ENCODE results near the gene PRR12.
"Not testable (repeated sequence)": the region's sequence is repeated elsewhere in the genome, so short reads cannot be mapped to it uniquely, and the experiment has no call there.

Gene PRR12

GRCh38 chr19:49617860-49618259, 26.9 kb downstream of the PRR12 start:
- not testable (repeated sequence) for DNase-seq (ENCODE audit: low read depth in 2 of 2, low spot score in 1 of 2)

- DNase-seq (ENCODE audit: low read depth in 2 of 2, low spot score in 1 of 2), result no peak
Observed at GRCh38 chr19:49624967-49625910, 34.3 kb downstream of the PRR12 start.

DNA sequence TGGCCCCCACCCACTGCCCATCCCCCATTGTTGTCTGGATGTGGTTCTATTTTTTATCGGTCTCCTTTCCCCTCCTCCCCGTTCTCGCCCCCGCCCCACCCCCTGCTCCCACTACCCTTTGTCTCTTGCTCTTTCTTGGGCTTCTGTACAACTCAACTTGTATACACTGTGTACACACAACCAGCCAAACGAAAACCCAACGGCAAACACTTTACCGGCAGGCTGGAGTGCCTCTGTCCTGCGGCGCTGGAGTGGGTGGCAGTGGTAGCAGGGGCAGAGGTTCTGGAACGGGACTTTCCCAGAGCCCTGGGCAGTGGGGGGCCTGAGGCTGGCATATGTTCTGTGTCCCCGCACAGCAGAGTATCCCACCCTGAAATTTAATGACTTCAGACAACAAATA, 35.2 kb downstream of the PRR12 start:
- no peak for DNase-seq (ENCODE audit: low read depth in 2 of 2, low spot score in 1 of 2)

GRCh38 chr19:49629659-49630058, 38.7 kb downstream of the PRR12 start:
- no peak for DNase-seq (ENCODE audit: low read depth in 2 of 2, low spot score in 1 of 2)

DNA sequence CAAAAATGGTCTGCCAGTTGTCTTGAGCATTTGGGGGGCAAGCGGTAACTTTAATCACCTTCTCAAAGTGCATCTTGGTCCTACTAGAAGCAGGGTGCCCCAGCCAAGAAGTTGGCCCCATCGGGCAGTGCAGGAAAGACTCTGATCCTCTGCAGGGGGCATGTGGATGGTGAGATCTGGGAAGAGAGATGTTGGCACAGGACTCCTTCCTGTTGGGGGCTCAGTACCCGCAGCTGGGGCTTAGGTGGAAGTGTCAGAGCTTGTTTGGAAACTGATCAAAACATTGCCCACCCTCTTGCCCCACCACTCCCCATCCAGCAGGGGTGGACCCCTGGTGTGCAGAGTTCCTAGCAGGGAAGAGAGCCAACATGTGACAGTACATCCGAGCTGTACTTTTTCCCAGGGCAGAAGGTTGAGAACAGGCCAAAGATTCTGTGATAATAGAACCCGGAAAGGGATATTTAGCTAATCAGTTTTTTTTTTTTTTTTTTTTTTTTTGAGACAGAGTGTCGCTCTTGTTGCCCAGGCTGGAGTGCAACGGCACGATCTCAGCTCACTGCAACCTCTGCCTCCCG, 40.1 kb downstream of the PRR12 start:
- no peak for DNase-seq (ENCODE audit: low read depth in 2 of 2, low spot score in 1 of 2)

- DNase-seq (ENCODE audit: low read depth in 2 of 2, low spot score in 1 of 2), result no peak
Observed at GRCh38 chr19:49631610-49632192, 40.7 kb downstream of the PRR12 start.

- no peak for DNase-seq (ENCODE audit: low read depth in 2 of 2, low spot score in 1 of 2)
Observed at GRCh38 chr19:49632576-49632975, 41.6 kb downstream of the PRR12 start.

DNA sequence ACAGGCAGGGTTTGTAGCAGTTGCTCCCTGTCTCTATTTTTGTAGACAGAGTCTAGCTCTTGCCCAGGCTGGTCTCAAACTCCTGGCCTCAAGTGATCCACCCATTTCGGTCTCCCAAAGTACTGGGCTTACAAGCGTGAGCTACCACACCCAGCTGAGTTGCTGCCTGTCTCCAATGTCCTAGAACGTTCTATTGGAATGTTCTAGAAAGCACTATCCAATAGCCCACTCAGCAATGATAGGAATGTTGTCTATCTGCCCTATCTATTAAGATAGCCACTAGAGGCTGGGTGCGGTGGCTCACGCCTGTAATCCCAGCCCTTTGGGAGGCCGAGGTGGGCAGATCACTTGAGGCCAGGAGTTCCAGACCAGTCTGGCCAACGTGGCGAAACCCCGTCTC, 42.3 kb downstream of the PRR12 start:
- not testable (repeated sequence) for DNase-seq (ENCODE audit: low read depth in 2 of 2, low spot score in 1 of 2)

DNA sequence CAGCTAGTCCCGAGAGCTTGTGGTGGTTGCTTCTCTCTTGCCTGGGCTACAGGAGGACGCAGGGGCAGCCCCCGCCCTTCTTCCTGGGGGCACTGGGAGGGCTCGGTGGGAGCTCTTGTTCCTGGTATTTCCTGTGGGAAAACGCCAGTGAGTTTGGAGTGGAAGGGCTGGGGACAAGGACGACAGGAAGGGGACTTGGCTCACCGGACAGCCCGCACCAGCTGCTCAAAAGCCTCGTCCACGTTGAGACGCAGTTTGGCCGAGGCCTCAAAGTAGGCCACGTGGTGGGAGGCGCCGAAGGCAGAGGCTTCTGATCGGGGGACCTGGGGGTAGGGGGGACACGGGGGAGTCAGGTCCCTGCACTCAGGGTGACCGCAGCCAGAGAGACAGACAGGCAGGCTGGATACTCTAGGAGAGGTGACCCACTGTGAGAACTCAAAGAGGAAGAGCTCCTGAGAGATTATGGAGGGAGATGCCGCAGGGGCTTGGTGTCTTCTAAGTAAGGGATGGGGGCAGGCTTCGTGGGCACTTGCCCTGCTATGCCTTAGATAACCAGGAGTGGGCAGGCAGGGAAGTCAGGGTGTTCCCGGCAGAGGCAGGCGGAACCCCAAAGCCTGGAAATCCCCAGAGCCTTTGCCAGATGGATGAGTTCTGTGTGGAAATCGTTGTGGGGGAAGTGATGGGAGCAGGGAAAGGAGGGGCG, 44.7 kb downstream of the PRR12 start:
- DNase-seq (ENCODE audit: low read depth in 2 of 2, low spot score in 1 of 2), result no peak

- DNase-seq (ENCODE audit: low read depth in 2 of 2, low spot score in 1 of 2), result no peak
Observed at GRCh38 chr19:49636233-49636932, 45.4 kb downstream of the PRR12 start.

GRCh38 chr19:49637821-49638738, 47.1 kb downstream of the PRR12 start:
- no peak for DNase-seq (ENCODE audit: low read depth in 2 of 2, low spot score in 1 of 2)

- DNase-seq (ENCODE audit: low read depth in 2 of 2, low spot score in 1 of 2), result no peak
Observed at GRCh38 chr19:49639401-49640112, 48.6 kb downstream of the PRR12 start.

GRCh38 chr19:49640113-49640898, 49.3 kb downstream of the PRR12 start, which contains the start of gene RRAS:
RRAS (minus strand) TSS chr19:49640143; CDS start chr19:49640098, 45 bp downstream.
- DNase-seq (ENCODE audit: low read depth in 2 of 2, low spot score in 1 of 2), result peak; percentile 100

GRCh38 chr19:49641688-49642491, 50.9 kb downstream of the PRR12 start, which contains the start of gene SCAF1:
SCAF1 (plus strand) TSS chr19:49642209; CDS start chr19:49645027, 2,818 bp downstream.
- peak; percentile 95 to 99 for DNase-seq (ENCODE audit: low read depth in 2 of 2, low spot score in 1 of 2)

- no peak for DNase-seq (ENCODE audit: low read depth in 2 of 2, low spot score in 1 of 2)
Observed at GRCh38 chr19:49642492-49643035, 51.6 kb downstream of the PRR12 start.

DNA sequence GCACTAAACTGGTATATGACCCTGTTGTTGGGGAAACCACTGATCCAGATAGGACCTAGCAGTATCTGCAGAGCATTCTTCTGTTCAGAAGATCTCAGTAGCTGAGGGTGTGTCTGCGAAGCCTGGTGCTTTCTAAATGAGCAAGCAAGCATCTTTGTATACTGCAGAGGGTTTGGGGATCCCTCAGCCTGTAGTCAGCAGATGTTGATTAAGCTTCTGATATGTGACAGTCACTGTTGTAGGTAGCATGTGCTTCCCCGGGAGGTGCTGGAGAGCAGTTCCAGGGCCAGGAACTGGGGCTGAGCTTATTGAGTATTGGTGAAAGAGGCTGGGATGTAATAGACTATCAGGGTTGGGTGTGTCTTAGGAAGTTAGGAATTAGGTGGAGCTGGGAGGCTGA, 52.5 kb downstream of the PRR12 start:
- DNase-seq (ENCODE audit: low read depth in 2 of 2, low spot score in 1 of 2), result no peak

DNA sequence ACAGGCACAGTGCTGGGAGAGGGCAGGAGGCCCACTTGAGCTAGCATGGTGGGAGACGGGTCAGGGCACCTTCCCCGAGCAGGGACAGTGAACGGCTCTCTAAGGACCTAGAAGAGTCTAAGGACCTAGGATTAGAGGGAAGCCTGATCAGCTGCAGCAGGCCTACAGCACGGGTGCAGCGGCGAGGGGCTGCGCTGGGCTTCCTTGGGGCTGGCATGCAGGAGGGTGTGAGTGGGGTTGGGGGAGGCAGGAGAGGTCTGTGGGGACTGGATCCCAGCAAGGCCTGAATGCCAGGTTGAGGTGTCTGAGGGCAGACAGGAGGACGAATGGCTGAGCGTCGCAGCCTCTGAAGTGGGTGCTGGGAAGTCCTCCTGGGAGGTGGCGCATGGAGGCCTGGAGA, 54.6 kb downstream of the PRR12 start:
- DNase-seq (ENCODE audit: low read depth in 2 of 2, low spot score in 1 of 2), result no peak

All from stimulated activated CD8-positive, alpha-beta memory T cell treated with anti-CD3 and anti-CD28 coated beads, Interleukin-4, amount 100 ng/mL, for 4 hours (primary cell).